ENCODE measurements around the gene DMBX1.

DMBX1 gene

GRCh38 chr1:46497665-46498064 lies 8.0 kb downstream of the DMBX1 start:
- no peak for DNase-seq (ENCODE audit: low read depth)
- H3K4me3 ChIP-seq (ENCODE audit: control insufficient read depth, low read depth, low read length), result no peak overlapping the region
- no peak for TF ChIP-seq CTCF (IDR thresholded peaks at IDR 0.05; ENCODE audit: control insufficient read depth, insufficient read depth, low read depth, low read length, missing control alignments)

- TF ChIP-seq CTCF (IDR thresholded peaks at IDR 0.05; ENCODE audit: control insufficient read depth, insufficient read depth, low read depth, low read length, missing control alignments), result no peak
- DNase-seq (ENCODE audit: low read depth), result no peak
- H3K4me3 ChIP-seq (ENCODE audit: control insufficient read depth, low read depth, low read length), result no peak overlapping the region
These were observed 11.9 kb downstream of the DMBX1 start for GRCh38 chr1:46501528-46501927.

- no peak for TF ChIP-seq CTCF (IDR thresholded peaks at IDR 0.05; ENCODE audit: control insufficient read depth, insufficient read depth, low read depth, low read length, missing control alignments)
- H3K4me3 ChIP-seq (ENCODE audit: control insufficient read depth, low read depth, low read length), result no peak overlapping the region
- no peak for DNase-seq (ENCODE audit: low read depth)
These were observed 13.8 kb downstream of the DMBX1 start for GRCh38 chr1:46503421-46503820.

GRCh38 chr1:46506470-46507219 lies 17.0 kb downstream of the DMBX1 start:
- no peak for DNase-seq (ENCODE audit: low read depth)
- no peak overlapping the region for H3K4me3 ChIP-seq (ENCODE audit: control insufficient read depth, low read depth, low read length)
- TF ChIP-seq CTCF (IDR thresholded peaks at IDR 0.05; ENCODE audit: control insufficient read depth, insufficient read depth, low read depth, low read length, missing control alignments), result no peak

- no peak for DNase-seq (ENCODE audit: low read depth)
- H3K4me3 ChIP-seq (ENCODE audit: control insufficient read depth, low read depth, low read length), result no peak overlapping the region
- no peak for TF ChIP-seq CTCF (IDR thresholded peaks at IDR 0.05; ENCODE audit: control insufficient read depth, insufficient read depth, low read depth, low read length, missing control alignments)
These were observed 19.1 kb downstream of the DMBX1 start for GRCh38 chr1:46508757-46509156.

- no peak for TF ChIP-seq CTCF (IDR thresholded peaks at IDR 0.05; ENCODE audit: control insufficient read depth, insufficient read depth, low read depth, low read length, missing control alignments)
- no peak overlapping the region for H3K4me3 ChIP-seq (ENCODE audit: control insufficient read depth, low read depth, low read length)
- no peak for DNase-seq (ENCODE audit: low read depth)
These were observed 20.8 kb downstream of the DMBX1 start for GRCh38 chr1:46510341-46510997.

Measured in AG09309 (cell line).